Vagina (tissue), 2 donors: ENCODE measurements around the gene NLGN4X.

Source experiments
- CTCF ChIP-seq, 3 experiments: fragments of 450-650 bp in 2 of 3; fragments of 200-600 bp in 1 of 3; sonication (generic) in 1 of 3; IDR thresholded peaks; one replicate each; pipeline ENCODE4 v1.5.1; 2017 to 2019; ENCODE audit warnings: antibody characterized with exemption in 3 of 3, mild to moderate bottlenecking in 2 of 3, moderate library complexity in 2 of 3
- POLR2A ChIP-seq, 2 donors: fragments of 450-650 bp; IDR thresholded peaks; one replicate each; pipeline ENCODE4 v1.6.1; 2017; ENCODE audit warnings: antibody characterized with exemption in 2 of 2, mild to moderate bottlenecking in 2 of 2, moderate library complexity in 2 of 2
- POLR2AphosphoS5 ChIP-seq, 2 donors: sonication (generic); formaldehyde crosslinking; IDR thresholded peaks; one replicate each; pipeline ENCODE4 v1.9.0; 2017; ENCODE audit warnings: antibody characterized with exemption in 2 of 2, mild to moderate bottlenecking in 2 of 2, low read depth in 1 of 2; ENCODE audit not compliant: insufficient read depth in 1 of 2

GRCh38 chrX:6257025-6257424 lies 28.4 kb upstream of the NLGN4X start:
- no peak for TF ChIP-seq CTCF (IDR thresholded peaks at IDR 0.05)
- no peak for TF ChIP-seq POLR2AphosphoS5 (IDR thresholded peaks at IDR 0.05; ENCODE audit: insufficient read depth in 1 of 2, low read depth in 1 of 2)
- TF ChIP-seq POLR2A (IDR thresholded peaks at IDR 0.05) = no peak
